Upper lobe of left lung (tissue), 6 donors: ENCODE measurements around the gene NME7. TPM values are rescaled to one million over a fixed set of nuclear protein-coding genes. Genes with fewer than 3 reads are reported as not detected.

ENCODE experiments used
- ATAC-seq, 2 donors: fragments of 200-7000 bp; cut with Tn5 transposase; one replicate each; pipeline ENCODE4 v1.9.1; 2022; ENCODE audit warnings: mild to moderate bottlenecking in 2 of 2, moderate library complexity in 2 of 2; ENCODE audit not compliant: low FRiP score in 2 of 2
- DNase-seq, 2 donors: peaks; one replicate each; pipeline ENCODE4 v3.0.0-alpha.2; 2019 to 2020
- H3K27ac ChIP-seq, 4 donors: fragments of 200-600 bp; sonication (generic); one replicate each; pipeline ENCODE4 v1.5.1; 2016 to 2019
- H3K27me3 ChIP-seq, 4 donors: fragments of 200-600 bp; sonication (generic); one replicate each; pipeline ENCODE4 v1.5.1; 2017 to 2019
- H3K36me3 ChIP-seq, 4 donors: fragments of 200-600 bp; sonication (generic); one replicate each; pipeline ENCODE4 v1.5.1; 2016 to 2019
- H3K4me1 ChIP-seq, 4 donors: fragments of 200-600 bp; sonication (generic); one replicate each; pipeline ENCODE4 v1.5.1; 2018 to 2019
- H3K4me3 ChIP-seq, 4 donors: fragments of 200-600 bp; sonication (generic); one replicate each; pipeline ENCODE4 v1.5.1; 2017 to 2019; ENCODE audit warnings: mild to moderate bottlenecking in 2 of 4, moderate library complexity in 1 of 4
- H3K9me3 ChIP-seq, 4 donors: fragments of 200-600 bp; sonication (generic); one replicate each; pipeline ENCODE4 v1.5.1; 2018 to 2019
- CTCF ChIP-seq, 6 experiments: fragments of 450-650 bp in 4 of 6; fragments of 200-600 bp in 2 of 6; sonication (generic) in 2 of 6; IDR thresholded peaks; one replicate each; pipeline ENCODE4 v1.5.1; 2016 to 2019; ENCODE audit warnings: antibody characterized with exemption in 6 of 6
- EP300 ChIP-seq, 4 donors: sonication (generic); formaldehyde crosslinking; IDR thresholded peaks; one replicate each; pipeline ENCODE4 v1.5.1; 2017; ENCODE audit warnings: antibody characterized with exemption in 4 of 4, control low read depth in 2 of 4
- POLR2A ChIP-seq, 4 donors: fragments of 450-650 bp; IDR thresholded peaks; one replicate each; pipeline ENCODE4 v1.5.1; 2016 to 2017; ENCODE audit warnings: antibody characterized with exemption in 4 of 4, mild to moderate bottlenecking in 2 of 4
- POLR2AphosphoS5 ChIP-seq, 2 donors: sonication (generic); formaldehyde crosslinking; IDR thresholded peaks; one replicate each; pipeline ENCODE4 v1.5.1; 2017; ENCODE audit warnings: antibody characterized with exemption in 2 of 2
- WGBS, 2 donors: methylation state at CpG; one replicate each; pipeline ENCODE4 v1.1.5; 2017 to 2018; 5-methylcytosine and 5-hydroxymethylcytosine counted together
- total RNA-seq, 6 donors: library from RNA; depleted of rRNA in 4 of 6; stranded (reverse); fragments of >200 nt in 4 of 6; gene quantifications; one replicate each; pipeline versions ENCODE4 v1.1.0 to v1.2.1, GENCODE V29; 2016 to 2021
- donor health status: DM: no; HTN: no; CAD: no; lungs with moderate emphysema.
- donor health status: DM: no; HTN: yes; CAD: no; lungs with severe emphysema.

The NME7 gene
- total RNA-seq, 6 donors from 2014 or later = 9.8 to 24.1 (median 12.1) TPM

GRCh38 chr1:169111472-169111871 lies 256.1 kb downstream of the NME7 start:
- TF ChIP-seq POLR2A (IDR thresholded peaks at IDR 0.05) = no peak
- no peak for TF ChIP-seq POLR2AphosphoS5 (IDR thresholded peaks at IDR 0.05)
- TF ChIP-seq EP300 (IDR thresholded peaks at IDR 0.05) = no peak
- WGBS, 2 donors = 77 to 78% methylated on average over 6 of the region's 6 CpGs
- peak overlapping the region in 1 of 4 donors; percentile 65 for H3K4me3 ChIP-seq
- DNase-seq = no peak
- no peak for ATAC-seq
- no peaks in the 10 kb centered on the region for H3K9me3 ChIP-seq
- peak overlapping the region in 3 of 4 donors; percentile 39 to 95 (median 95) for H3K27ac ChIP-seq
- H3K27me3 ChIP-seq = peaks cover 0 to 4% (median 0%) of the 10 kb centered on the region in 4 donors
- peaks cover 29 to 55% (median 46%) of the 10 kb centered on the region in 4 donors for H3K4me1 ChIP-seq
- peaks cover 0 to 14% (median 7%) of the 10 kb centered on the region in 4 donors for H3K36me3 ChIP-seq

GRCh38 chr1:169110689-169111447 lies 256.7 kb downstream of the NME7 start:
- DNase-seq = peak in 1 of 2 donors; percentile 63
- Histone ChIP-seq H3K27ac (peak overlapping the region; percentile 86 to 95 (median 92)), H3K36me3 (peaks cover 0 to 14% (median 7%) of the 10 kb centered on the region in 4 donors), H3K27me3 (peaks cover 0 to 4% (median 0%) of the 10 kb centered on the region in 4 donors), H3K4me3 (peak overlapping the region in 3 of 4 donors; percentile 65 to 87 (median 81)), H3K4me1 (peaks cover 24 to 49% (median 41%) of the 10 kb centered on the region in 4 donors), H3K9me3 (no peaks in the 10 kb centered on the region)
- 31 to 39% methylated on average over 7 of the region's 7 CpGs for WGBS, 2 donors
- TF ChIP-seq POLR2A (IDR thresholded peaks at IDR 0.05) = peak in 1 of 4 donors; percentile 30
- TF ChIP-seq CTCF (IDR thresholded peaks at IDR 0.05) = no peak
- TF ChIP-seq POLR2AphosphoS5 (IDR thresholded peaks at IDR 0.05) = peak in 1 of 2 donors; percentile 48
- peak in 1 of 4 donors; percentile 73 for TF ChIP-seq EP300 (IDR thresholded peaks at IDR 0.05)
- ATAC-seq = no peak

GRCh38 chr1:169110236-169110635 lies 257.4 kb downstream of the NME7 start:
- Histone ChIP-seq H3K9me3 (no peaks in the 10 kb centered on the region), H3K4me1 (peaks cover 23 to 46% (median 40%) of the 10 kb centered on the region in 4 donors), H3K27me3 (peaks cover 0 to 4% (median 0%) of the 10 kb centered on the region in 4 donors), H3K36me3 (peaks cover 0 to 14% (median 7%) of the 10 kb centered on the region in 4 donors), H3K4me3 (peak overlapping the region in 3 of 4 donors; percentile 65 to 87 (median 81)), H3K27ac (peak overlapping the region; percentile 86 to 95 (median 92))
- WGBS, 2 donors = 17 to 26% methylated on average over 3 of the region's 3 CpGs
- ATAC-seq (no peak), DNase-seq (no peak)
- no peak for TF ChIP-seq CTCF (IDR thresholded peaks at IDR 0.05)
- TF ChIP-seq EP300 (IDR thresholded peaks at IDR 0.05) = no peak
- no peak for TF ChIP-seq POLR2A (IDR thresholded peaks at IDR 0.05)
- no peak for TF ChIP-seq POLR2AphosphoS5 (IDR thresholded peaks at IDR 0.05)

GRCh38 chr1:169109561-169110134 lies 257.9 kb downstream of the NME7 start:
- WGBS, 2 donors = 37 to 40% methylated on average over 8 of the region's 8 CpGs
- peaks cover 0 to 4% (median 0%) of the 10 kb centered on the region in 4 donors for H3K27me3 ChIP-seq
- peak; percentile 18 to 66 for ATAC-seq
- TF ChIP-seq POLR2AphosphoS5 (IDR thresholded peaks at IDR 0.05) (peak; percentile 23 to 31), POLR2A (IDR thresholded peaks at IDR 0.05) (peak in 1 of 4 donors; percentile 66), CTCF (IDR thresholded peaks at IDR 0.05) (no peak), EP300 (IDR thresholded peaks at IDR 0.05) (peak in 1 of 4 donors; percentile 87)
- peak in 1 of 2 donors; percentile 89 for DNase-seq
- H3K4me3 ChIP-seq = peak overlapping the region in 3 of 4 donors; percentile 65 to 87 (median 81)
- H3K4me1 ChIP-seq = peaks cover 25 to 49% (median 45%) of the 10 kb centered on the region in 4 donors
- peaks cover 0 to 13% (median 7%) of the 10 kb centered on the region in 4 donors for H3K36me3 ChIP-seq
- H3K27ac ChIP-seq = peak overlapping the region; percentile 86 to 95 (median 92)
- H3K9me3 ChIP-seq = no peaks in the 10 kb centered on the region
